Epithelial cell of esophagus (primary cell): ENCODE results near the gene YEATS2.
"Not testable (repeated sequence)": the region's sequence is repeated elsewhere in the genome, so short reads cannot be mapped to it uniquely, and the experiment has no call there.

Source experiments
- DNase-seq: peaks from one replicate; pipeline ENCODE4 v3.0.0; 2010; ENCODE audit warnings: low read depth
- H3K4me3 ChIP-seq: 2 replicates; pipeline ENCODE4 v1.5.1; 2011; ENCODE audit warnings: mild to moderate bottlenecking, low read length, control low read depth
- TF ChIP-seq, protein P1 (sequence below): IDR thresholded peaks from 2 replicates; pipeline ENCODE4 v1.5.1; 2011; ENCODE audit warnings: low read depth, mild to moderate bottlenecking, low read length, control low read depth, inconsistent platforms; ENCODE audit not compliant: insufficient read depth; ENCODE audit errors: missing control alignments

Gene YEATS2

DNA sequence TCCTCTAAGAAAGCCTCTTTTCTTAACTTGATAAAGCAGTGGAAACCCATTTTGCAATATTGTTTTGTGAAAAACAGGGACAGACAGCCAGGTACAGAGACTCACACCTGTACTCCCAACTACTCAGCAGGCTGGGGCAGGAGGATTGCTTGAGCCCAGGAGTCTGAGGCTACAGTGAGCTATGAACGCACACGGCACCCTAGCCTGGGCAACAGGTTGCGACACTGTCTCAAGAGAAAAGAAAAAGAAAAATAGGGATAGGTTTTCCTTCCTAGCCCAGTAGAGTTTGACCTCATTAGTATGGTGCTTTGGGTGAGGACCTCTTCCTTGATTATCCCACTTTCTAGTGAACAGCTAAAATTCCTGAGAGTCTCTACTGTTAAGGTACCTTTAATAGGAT lies 17.5 kb upstream of the YEATS2 start:
- DNase-seq: no peak
- no peak overlapping the region for H3K4me3 ChIP-seq
- TF ChIP-seq, protein P1, sequence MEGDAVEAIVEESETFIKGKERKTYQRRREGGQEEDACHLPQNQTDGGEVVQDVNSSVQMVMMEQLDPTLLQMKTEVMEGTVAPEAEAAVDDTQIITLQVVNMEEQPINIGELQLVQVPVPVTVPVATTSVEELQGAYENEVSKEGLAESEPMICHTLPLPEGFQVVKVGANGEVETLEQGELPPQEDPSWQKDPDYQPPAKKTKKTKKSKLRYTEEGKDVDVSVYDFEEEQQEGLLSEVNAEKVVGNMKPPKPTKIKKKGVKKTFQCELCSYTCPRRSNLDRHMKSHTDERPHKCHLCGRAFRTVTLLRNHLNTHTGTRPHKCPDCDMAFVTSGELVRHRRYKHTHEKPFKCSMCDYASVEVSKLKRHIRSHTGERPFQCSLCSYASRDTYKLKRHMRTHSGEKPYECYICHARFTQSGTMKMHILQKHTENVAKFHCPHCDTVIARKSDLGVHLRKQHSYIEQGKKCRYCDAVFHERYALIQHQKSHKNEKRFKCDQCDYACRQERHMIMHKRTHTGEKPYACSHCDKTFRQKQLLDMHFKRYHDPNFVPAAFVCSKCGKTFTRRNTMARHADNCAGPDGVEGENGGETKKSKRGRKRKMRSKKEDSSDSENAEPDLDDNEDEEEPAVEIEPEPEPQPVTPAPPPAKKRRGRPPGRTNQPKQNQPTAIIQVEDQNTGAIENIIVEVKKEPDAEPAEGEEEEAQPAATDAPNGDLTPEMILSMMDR: no peak

DNA sequence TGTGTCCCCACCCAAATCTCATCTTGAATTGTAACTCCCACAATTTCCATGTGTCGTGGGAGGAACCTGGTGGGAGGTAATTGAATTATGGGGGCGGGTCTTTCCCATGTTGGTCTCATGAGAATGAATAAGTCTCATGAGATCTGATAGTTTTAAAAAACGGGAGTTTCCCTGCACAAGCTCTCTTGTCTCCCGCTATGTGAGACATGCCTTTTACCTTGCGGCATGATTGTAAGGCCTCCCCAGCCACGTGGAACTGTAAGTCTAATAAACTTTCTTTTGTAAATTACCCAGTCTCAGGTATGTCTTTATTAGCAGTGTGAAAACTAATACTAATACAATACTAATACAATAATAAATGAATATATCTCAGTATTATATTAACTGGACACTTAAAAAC lies 9.9 kb upstream of the YEATS2 start:
- no peak for DNase-seq
- no peak overlapping the region for H3K4me3 ChIP-seq
- TF ChIP-seq, protein P1: no peak

GRCh38 chr3:183688874-183689273 lies 8.7 kb upstream of the YEATS2 start:
- DNase-seq: peak; percentile 46

GRCh38 chr3:183689621-183690020 lies 8.0 kb upstream of the YEATS2 start:
- DNase-seq: not testable (repeated sequence)

More at GRCh38 chr3:183688874-183689273, 8.7 kb upstream of the YEATS2 start:
- TF ChIP-seq, protein P1: no peak
- no peak overlapping the region for H3K4me3 ChIP-seq

DNA sequence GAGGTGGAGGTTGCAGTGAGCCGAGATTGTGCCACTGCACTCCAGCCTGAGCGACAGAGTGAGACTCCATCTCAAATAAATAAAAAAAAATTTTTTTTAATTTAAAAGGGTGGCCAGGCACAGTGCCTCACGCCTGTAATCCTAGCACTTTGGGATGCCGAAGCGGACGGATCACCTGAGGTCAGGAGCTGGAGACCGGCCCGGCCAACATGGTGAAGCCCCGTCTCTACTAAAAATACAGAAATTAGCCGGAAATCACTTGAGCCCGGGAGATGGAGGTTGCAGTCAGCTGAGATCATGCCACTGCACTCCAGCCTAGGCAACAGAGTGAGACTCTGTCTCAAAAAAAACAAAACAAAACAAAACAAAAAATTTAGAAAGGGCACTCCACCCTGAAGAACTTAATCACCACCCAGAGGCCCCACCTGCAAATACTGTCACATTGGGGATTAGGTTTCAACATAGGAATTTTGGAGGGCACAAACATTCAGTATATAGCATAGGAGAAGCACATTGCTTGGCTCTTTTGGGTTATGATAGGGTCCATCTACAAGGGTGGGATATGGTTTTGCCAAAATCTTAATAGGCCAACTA lies 7.1 kb upstream of the YEATS2 start:
- H3K4me3 ChIP-seq: no peak overlapping the region
- no peak for DNase-seq
- TF ChIP-seq, protein P1: no peak

More at GRCh38 chr3:183689621-183690020, 8.0 kb upstream of the YEATS2 start:
- H3K4me3 ChIP-seq: not testable (repeated sequence)

GRCh38 chr3:183692436-183692835 lies 5.2 kb upstream of the YEATS2 start:
- no peak overlapping the region for H3K4me3 ChIP-seq

DNA sequence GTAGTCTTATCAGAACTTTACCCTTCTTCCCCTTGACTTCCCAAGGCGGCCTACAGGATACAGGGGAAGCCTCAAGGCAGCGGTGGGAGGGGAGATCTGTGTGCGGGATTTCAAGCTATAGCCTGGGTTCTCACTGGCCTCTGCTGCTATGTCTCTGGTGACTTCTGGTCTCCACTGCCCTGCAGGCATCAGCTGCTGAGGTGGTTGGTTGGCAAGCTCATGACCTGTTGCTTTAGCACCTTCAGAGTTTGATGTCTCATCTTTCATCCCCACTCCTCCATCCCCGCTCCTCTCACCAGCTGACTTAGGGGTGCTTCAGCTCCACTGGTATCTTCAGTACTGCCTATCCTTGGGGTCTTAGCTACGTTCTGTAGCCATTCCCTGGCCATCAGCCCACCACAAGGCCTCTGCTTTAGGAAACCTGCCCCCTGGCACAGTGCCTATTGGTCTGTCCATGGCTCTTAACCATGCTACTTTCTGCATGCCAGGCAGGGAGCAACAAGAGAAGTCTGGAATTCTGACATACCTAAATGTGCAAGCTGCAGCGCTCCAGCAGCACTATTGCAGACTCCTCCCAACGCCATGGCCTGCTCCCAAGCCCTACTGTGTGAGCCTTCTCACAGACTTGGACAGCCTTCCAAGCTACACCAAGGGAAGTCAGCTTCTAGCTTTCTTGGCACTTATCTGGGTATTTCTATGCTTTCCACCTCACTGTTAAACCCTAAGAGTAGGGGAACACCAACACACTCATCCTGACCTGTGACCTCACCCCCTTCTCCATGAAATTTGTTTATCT lies 1.8 kb upstream of the YEATS2 start:
- no peak for DNase-seq
- H3K4me3 ChIP-seq: no peak overlapping the region
- TF ChIP-seq, protein P1: no peak

More at GRCh38 chr3:183692436-183692835, 5.2 kb upstream of the YEATS2 start:
- TF ChIP-seq, protein P1: no peak
- DNase-seq: peak; percentile 15
